ENCODE data around the gene FTMT. TPM values are rescaled to one million over a fixed set of nuclear protein-coding genes. Genes with fewer than 3 reads are reported as not detected.
"Not testable (repeated sequence)": the region's sequence is repeated elsewhere in the genome, so short reads cannot be mapped to it uniquely, and the experiment has no call there.

Gene FTMT
- not detected for total RNA-seq

DNA sequence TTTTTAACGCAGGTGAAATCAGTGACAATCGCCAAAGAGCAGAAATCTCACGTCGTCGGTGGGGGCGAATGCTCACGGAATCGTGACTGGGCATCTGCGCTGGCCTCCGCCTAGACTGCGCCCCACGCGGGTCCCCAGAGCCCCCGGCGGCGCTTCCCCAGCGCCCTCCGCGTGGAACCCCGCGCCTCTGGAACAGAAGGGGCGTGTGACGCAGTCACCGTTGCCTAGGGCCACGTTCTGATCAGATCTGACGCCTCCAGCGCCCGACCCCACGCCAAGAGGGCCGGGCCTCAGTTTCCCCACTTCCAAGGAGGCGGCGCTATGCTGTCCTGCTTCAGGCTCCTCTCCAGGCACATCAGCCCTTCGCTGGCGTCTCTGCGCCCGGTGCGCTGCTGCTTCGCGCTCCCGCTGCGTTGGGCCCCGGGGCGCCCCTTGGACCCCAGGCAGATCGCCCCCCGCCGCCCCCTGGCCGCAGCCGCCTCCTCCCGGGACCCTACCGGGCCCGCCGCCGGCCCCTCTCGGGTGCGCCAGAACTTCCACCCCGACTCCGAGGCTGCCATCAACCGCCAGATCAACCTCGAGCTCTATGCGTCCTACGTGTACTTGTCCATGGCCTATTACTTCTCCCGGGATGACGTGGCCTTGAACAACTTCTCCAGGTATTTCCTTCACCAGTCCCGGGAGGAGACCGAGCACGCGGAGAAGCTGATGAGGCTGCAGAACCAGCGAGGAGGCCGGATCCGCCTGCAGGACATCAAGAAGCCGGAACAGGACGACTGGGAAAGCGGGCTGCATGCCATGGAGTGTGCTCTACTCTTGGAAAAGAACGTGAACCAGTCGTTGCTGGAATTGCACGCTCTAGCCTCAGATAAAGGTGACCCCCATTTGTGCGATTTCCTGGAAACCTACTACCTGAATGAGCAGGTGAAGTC is at the start of gene FTMT:
Gene FTMT (plus strand): TSS at position 240 of the 932 bp plus-strand sequence. CDS start 82 bp downstream, at position 322.
- Histone ChIP-seq H3K4me3 (no peak within 1 kb of the TSS), H3K4me1 (no peaks in the 10 kb centered on the region), H3K9me3 (no peaks in the 10 kb centered on the region), H3K36me3 (no peaks in the 10 kb centered on the region), H3K27me3 (no peaks in the 10 kb centered on the region), H3K27ac (no peak within 1 kb of the TSS)
- TF ChIP-seq POLR2A (IDR thresholded peaks at IDR 0.05) (no peak), POLR2AphosphoS5 (IDR thresholded peaks at IDR 0.05) (no peak), EP300 (IDR thresholded peaks at IDR 0.05) (no peak)
- TF ChIP-seq, protein P1, sequence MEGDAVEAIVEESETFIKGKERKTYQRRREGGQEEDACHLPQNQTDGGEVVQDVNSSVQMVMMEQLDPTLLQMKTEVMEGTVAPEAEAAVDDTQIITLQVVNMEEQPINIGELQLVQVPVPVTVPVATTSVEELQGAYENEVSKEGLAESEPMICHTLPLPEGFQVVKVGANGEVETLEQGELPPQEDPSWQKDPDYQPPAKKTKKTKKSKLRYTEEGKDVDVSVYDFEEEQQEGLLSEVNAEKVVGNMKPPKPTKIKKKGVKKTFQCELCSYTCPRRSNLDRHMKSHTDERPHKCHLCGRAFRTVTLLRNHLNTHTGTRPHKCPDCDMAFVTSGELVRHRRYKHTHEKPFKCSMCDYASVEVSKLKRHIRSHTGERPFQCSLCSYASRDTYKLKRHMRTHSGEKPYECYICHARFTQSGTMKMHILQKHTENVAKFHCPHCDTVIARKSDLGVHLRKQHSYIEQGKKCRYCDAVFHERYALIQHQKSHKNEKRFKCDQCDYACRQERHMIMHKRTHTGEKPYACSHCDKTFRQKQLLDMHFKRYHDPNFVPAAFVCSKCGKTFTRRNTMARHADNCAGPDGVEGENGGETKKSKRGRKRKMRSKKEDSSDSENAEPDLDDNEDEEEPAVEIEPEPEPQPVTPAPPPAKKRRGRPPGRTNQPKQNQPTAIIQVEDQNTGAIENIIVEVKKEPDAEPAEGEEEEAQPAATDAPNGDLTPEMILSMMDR (IDR thresholded peaks at IDR 0.05) = no peak
- WGBS = 96% methylated on average over 70 of the region's 77 CpGs
- DNase-seq (ENCODE audit: low spot score in 2 of 2) = no peak

DNA sequence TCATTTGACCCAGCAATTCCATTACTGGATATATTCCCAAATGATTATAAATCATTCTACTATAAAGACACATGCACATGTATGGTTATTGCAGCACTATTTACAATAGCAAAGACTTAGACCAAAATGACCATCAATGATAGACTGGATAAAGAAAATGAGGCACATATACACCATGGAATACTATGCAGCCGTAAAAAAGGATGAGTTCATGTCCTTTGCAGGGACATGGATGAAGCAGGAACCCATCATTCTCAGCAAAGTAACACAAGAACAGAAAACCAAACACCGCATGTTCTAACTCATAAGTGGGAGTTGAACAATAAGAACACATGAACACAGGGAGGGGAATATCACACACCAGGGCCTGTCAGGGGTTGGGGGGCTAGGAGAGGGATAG is 46.4 kb upstream of the FTMT start:
- H3K36me3 ChIP-seq; H3K4me3 ChIP-seq; H3K9me3 ChIP-seq; H3K27me3 ChIP-seq; DNase-seq (ENCODE audit: low spot score in 2 of 2); H3K27ac ChIP-seq; H3K4me1 ChIP-seq: not testable (repeated sequence)
- WGBS = 92% methylated on average over 2 of the region's 2 CpGs

DNA sequence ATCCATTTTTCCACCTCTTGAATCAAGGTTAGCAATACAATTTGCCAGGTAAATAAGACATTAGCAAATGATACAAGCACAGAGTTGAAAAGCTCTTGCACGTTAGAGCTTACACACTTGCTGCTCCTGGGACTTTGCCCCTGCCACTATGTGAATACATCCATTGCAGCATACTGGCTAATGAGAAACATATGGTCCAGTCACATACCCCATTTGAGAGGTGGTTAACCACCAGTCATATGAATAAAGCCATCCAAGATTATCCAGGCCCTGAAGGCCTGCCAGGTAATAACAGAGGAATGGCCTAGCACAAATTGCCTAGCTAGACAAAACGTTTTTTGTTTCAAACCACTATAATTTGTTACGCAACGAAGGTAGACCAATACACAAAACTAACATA is 45.8 kb upstream of the FTMT start:
- Histone ChIP-seq H3K4me3 (no peak overlapping the region), H3K27ac (no peak overlapping the region), H3K36me3 (no peaks in the 10 kb centered on the region), H3K9me3 (no peaks in the 10 kb centered on the region), H3K4me1 (no peaks in the 10 kb centered on the region), H3K27me3 (no peaks in the 10 kb centered on the region)
- DNase-seq (ENCODE audit: low spot score in 2 of 2) = no peak
- TF ChIP-seq, protein P1 (IDR thresholded peaks at IDR 0.05) = no peak
- no peak for TF ChIP-seq POLR2AphosphoS5 (IDR thresholded peaks at IDR 0.05)
- no peak for TF ChIP-seq POLR2A (IDR thresholded peaks at IDR 0.05)
- no peak for TF ChIP-seq EP300 (IDR thresholded peaks at IDR 0.05)
- 60% methylated on average over 4 of the region's 4 CpGs for WGBS

DNA sequence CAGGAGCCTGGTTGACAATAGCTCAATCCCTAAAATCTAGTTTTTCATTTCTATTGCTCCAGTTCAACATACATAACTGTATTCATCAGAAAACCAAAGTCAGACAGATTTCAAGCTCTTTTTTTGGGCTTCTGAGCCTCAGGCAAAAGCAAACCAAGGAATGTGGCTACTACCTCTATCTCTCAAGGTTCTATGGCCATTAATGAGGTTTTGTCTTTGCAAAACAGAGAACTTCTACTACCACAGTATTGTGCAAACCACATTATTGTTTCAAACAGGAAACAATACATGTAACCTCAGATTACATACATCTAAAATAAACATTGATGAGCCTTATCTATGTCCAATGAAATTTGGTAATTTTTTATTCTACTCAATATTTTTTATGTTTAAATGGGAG is 35.5 kb upstream of the FTMT start:
- no peak overlapping the region for H3K4me3 ChIP-seq
- TF ChIP-seq, protein P1 (IDR thresholded peaks at IDR 0.05) = no peak
- TF ChIP-seq POLR2AphosphoS5 (IDR thresholded peaks at IDR 0.05) (no peak), POLR2A (IDR thresholded peaks at IDR 0.05) (no peak), EP300 (IDR thresholded peaks at IDR 0.05) (no peak)
- no peaks in the 10 kb centered on the region for H3K4me1 ChIP-seq
- H3K9me3 ChIP-seq = no peaks in the 10 kb centered on the region
- no peak overlapping the region for H3K27ac ChIP-seq
- DNase-seq (ENCODE audit: low spot score in 2 of 2) = no peak
- no peaks in the 10 kb centered on the region for H3K36me3 ChIP-seq
- no peaks in the 10 kb centered on the region for H3K27me3 ChIP-seq

DNA sequence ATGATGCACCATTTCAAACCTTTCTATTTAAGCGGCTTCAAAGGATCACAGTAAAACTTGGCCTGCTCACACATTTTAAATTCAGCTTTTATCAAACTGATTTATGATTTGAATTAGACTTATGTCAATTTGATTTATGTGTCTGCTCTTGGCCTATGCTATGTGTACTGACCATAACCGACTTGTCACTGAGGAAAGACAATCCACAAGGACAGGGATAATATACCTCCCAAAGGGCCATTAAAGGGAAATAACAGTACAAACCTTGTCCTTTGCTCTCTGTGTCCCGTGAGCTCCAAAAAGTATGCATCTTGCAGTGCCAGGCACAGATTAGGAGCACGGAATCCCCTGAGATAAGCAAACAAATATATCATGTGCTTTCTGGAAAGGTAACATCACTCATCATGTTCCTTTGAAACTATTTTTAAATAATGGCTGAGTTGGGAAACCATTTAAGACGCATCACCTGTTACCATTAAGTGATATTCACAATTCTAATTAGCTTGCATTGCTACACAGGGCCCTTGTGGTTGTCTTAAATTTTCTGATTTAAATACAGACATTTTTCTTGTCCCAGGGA is 31.9 kb upstream of the FTMT start:
- Histone ChIP-seq H3K9me3 (no peaks in the 10 kb centered on the region), H3K27ac (no peak overlapping the region), H3K36me3 (no peaks in the 10 kb centered on the region), H3K4me1 (no peaks in the 10 kb centered on the region), H3K4me3 (no peak overlapping the region), H3K27me3 (no peaks in the 10 kb centered on the region)
- no peak for DNase-seq (ENCODE audit: low spot score in 2 of 2)
- WGBS = 56% methylated on average over 5 of the region's 5 CpGs
- TF ChIP-seq, protein P1 (IDR thresholded peaks at IDR 0.05) = no peak
- TF ChIP-seq POLR2A (IDR thresholded peaks at IDR 0.05) (no peak), POLR2AphosphoS5 (IDR thresholded peaks at IDR 0.05) (no peak), EP300 (IDR thresholded peaks at IDR 0.05) (no peak)
